Mesenchymal stem cell (in vitro differentiated cells and primary cell): ENCODE data around the gene UGT1A9.

Experiments used
- DNase-seq: peaks from one replicate; pipeline ENCODE4 v3.0.0-alpha.2; 2013
- H2AFZ ChIP-seq: one replicate; pipeline ENCODE4 v1.6.1; 2013; ENCODE audit warnings: low read depth, mild to moderate bottlenecking, control low read depth, inconsistent platforms, low read length, moderate library complexity
- H2AK5ac ChIP-seq: 2 replicates; pipeline ENCODE4 v1.6.1; 2013; ENCODE audit warnings: low read length, moderate library complexity, mild to moderate bottlenecking, inconsistent platforms; ENCODE audit not compliant: severe bottlenecking
- H2BK120ac ChIP-seq: one replicate; pipeline ENCODE4 v1.6.1; 2013; ENCODE audit warnings: low read depth, mild to moderate bottlenecking, inconsistent platforms, low read length, moderate library complexity
- H2BK12ac ChIP-seq, 2 experiments: one replicate each; pipeline ENCODE4 v1.6.1; 2013; ENCODE audit warnings: inconsistent platforms in 2 of 2, low read length in 2 of 2, mild to moderate bottlenecking in 2 of 2, moderate library complexity in 2 of 2, control low read depth in 1 of 2
- H2BK15ac ChIP-seq: one replicate; pipeline ENCODE4 v1.6.1; 2013; ENCODE audit warnings: mild to moderate bottlenecking, low read depth, inconsistent platforms; ENCODE audit not compliant: poor library complexity, severe bottlenecking
- H2BK5ac ChIP-seq: 2 replicates; pipeline ENCODE4 v1.6.1; 2013; ENCODE audit warnings: low read depth, mild to moderate bottlenecking, low read length, control low read depth, inconsistent platforms; ENCODE audit not compliant: poor library complexity, severe bottlenecking
- H3K14ac ChIP-seq, 2 experiments: one replicate each; pipeline ENCODE4 v1.6.1; 2013; ENCODE audit warnings: inconsistent platforms in 2 of 2, low read length in 2 of 2, control low read depth in 1 of 2, mild to moderate bottlenecking in 1 of 2, moderate library complexity in 1 of 2
- H3K18ac ChIP-seq, 2 experiments: one replicate each; pipeline ENCODE4 v1.6.1; 2013; ENCODE audit warnings: inconsistent platforms in 2 of 2, low read length in 2 of 2, control low read depth in 1 of 2, low read depth in 1 of 2, mild to moderate bottlenecking in 1 of 2
- H3K23ac ChIP-seq, 2 experiments: one replicate each; pipeline ENCODE4 v1.6.1; 2013; ENCODE audit warnings: inconsistent platforms in 2 of 2, low read length in 2 of 2, mild to moderate bottlenecking in 2 of 2, moderate library complexity in 2 of 2, control low read depth in 1 of 2
- H3K27ac ChIP-seq: 2 replicates; pipeline ENCODE4 v1.5.1; 2013; ENCODE audit warnings: mild to moderate bottlenecking, moderate library complexity, low read length, control low read depth, inconsistent platforms; ENCODE audit not compliant: poor library complexity, severe bottlenecking
- H3K27me3 ChIP-seq, 2 experiments: 2 replicates each; pipeline versions ENCODE4 v1.6.1 to v1.7.0; 2013; ENCODE audit warnings: low read length in 2 of 2, mild to moderate bottlenecking in 2 of 2, moderate library complexity in 2 of 2, control low read depth in 1 of 2, inconsistent platforms in 1 of 2; ENCODE audit not compliant: control insufficient read depth in 1 of 2, insufficient read depth in 1 of 2
- H3K36me3 ChIP-seq, 2 experiments: 2 replicates each; pipeline versions ENCODE4 v1.6.1 to v1.7.0; 2013; ENCODE audit warnings: low read length in 2 of 2, control low read depth in 1 of 2, inconsistent platforms in 1 of 2, low read depth in 1 of 2, mild to moderate bottlenecking in 1 of 2; ENCODE audit not compliant: insufficient read depth in 2 of 2, control insufficient read depth in 1 of 2
- H3K4ac ChIP-seq, 2 experiments: one replicate each; pipeline ENCODE4 v1.6.1; 2013; ENCODE audit warnings: inconsistent platforms in 2 of 2, low read length in 2 of 2, mild to moderate bottlenecking in 2 of 2, moderate library complexity in 2 of 2, control low read depth in 1 of 2, low read depth in 1 of 2
- H3K4me1 ChIP-seq: 2 replicates; pipeline ENCODE4 v1.6.1; 2013; ENCODE audit warnings: low read depth, low read length, control low read depth; ENCODE audit not compliant: control insufficient read depth, insufficient read depth
- H3K4me2 ChIP-seq: 2 replicates; pipeline ENCODE4 v1.6.1; 2013; ENCODE audit warnings: low read length, mild to moderate bottlenecking, inconsistent platforms; ENCODE audit not compliant: poor library complexity, severe bottlenecking
- H3K4me3 ChIP-seq, 2 experiments: 2 replicates each; pipeline versions ENCODE4 v1.5.1 to v1.7.0; 2013; ENCODE audit warnings: low read length in 2 of 2, mild to moderate bottlenecking in 2 of 2, control low read depth in 1 of 2, low read depth in 1 of 2; ENCODE audit not compliant: insufficient read depth in 1 of 2
- H3K79me1 ChIP-seq: replicated peaks from 2 replicates; pipeline ENCODE4 v1.6.1; 2013; ENCODE audit warnings: mild to moderate bottlenecking, control low read depth, low read length, inconsistent platforms; ENCODE audit not compliant: poor library complexity, severe bottlenecking
- H3K9ac ChIP-seq: 2 replicates; pipeline ENCODE4 v1.7.0; 2013; ENCODE audit warnings: mild to moderate bottlenecking, low read length, moderate library complexity
- H3K9me3 ChIP-seq: 2 replicates; pipeline ENCODE4 v1.7.0; 2013; ENCODE audit warnings: mild to moderate bottlenecking, low read length; ENCODE audit not compliant: control insufficient read depth
- H4K8ac ChIP-seq: one replicate; pipeline ENCODE4 v1.6.1; 2013; ENCODE audit warnings: inconsistent platforms, mild to moderate bottlenecking, low read length, moderate library complexity
- H4K91ac ChIP-seq: one replicate; pipeline ENCODE4 v1.6.1; 2013; ENCODE audit warnings: mild to moderate bottlenecking, low read length, inconsistent platforms
- WGBS: methylation state at CpG from one replicate; pipeline ENCODE4 v1.1.7; 2013; ENCODE audit warnings: mixed read lengths; 5-methylcytosine and 5-hydroxymethylcytosine counted together

The UGT1A9 gene

DNA sequence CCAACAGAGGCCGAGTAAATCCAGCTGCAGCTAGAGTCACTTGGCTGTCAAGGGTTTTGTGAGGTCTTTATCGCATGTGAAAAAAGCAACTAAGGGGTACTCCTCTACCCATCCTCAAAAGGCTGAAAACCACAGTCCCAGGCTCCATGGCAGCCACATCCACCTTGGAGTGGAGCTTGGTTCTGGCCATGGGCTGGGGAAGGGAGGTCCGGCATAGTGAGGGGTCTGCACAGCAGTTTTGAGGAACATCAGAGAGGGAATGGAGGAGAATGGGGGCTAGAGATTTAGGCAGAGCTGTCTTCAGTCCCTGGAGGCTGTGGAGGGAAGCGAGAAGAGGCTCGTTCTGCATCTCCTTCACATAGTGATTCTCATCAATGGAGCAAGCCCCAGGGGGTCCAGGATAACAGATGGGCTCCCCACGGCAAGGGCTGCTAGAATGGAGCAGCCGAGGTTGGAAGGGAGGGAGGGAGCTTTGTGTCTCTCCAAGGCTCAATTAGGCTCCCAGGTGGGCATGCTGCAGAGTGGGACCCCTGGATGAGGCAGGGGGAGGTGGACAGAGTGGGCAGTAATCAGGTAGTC, 127.5 kb downstream of the UGT1A9 start:
- H3K4me2 ChIP-seq = no peak overlapping the region
- no peak overlapping the region for H3K18ac ChIP-seq
- peaks cover 17 to 41% of the 10 kb centered on the region in 2 experiments for H3K27me3 ChIP-seq
- H2AK5ac ChIP-seq = no peak overlapping the region
- no peak overlapping the region for H3K4ac ChIP-seq
- peaks cover 1% of the 10 kb centered on the region for H3K4me1 ChIP-seq
- DNase-seq = no peak
- H3K23ac ChIP-seq = no peak overlapping the region
- H3K14ac ChIP-seq = no peak overlapping the region
- H2BK12ac ChIP-seq = no peak overlapping the region
- H3K36me3 ChIP-seq = no peaks in the 10 kb centered on the region
- H3K9ac ChIP-seq = no peak overlapping the region
- no peak overlapping the region for H4K91ac ChIP-seq
- H4K8ac ChIP-seq = no peak overlapping the region
- 65% methylated on average over 6 of the region's 7 CpGs for WGBS
- H3K27ac ChIP-seq = no peak overlapping the region
- no peak overlapping the region for H2BK120ac ChIP-seq
- H2BK15ac ChIP-seq = no peak overlapping the region
- no peaks in the 10 kb centered on the region for H3K9me3 ChIP-seq
- H3K4me3 ChIP-seq = no peak overlapping the region
- H3K79me1 ChIP-seq = no peaks in the 10 kb centered on the region
- H2BK5ac ChIP-seq = no peak overlapping the region
- H2AFZ ChIP-seq = no peak overlapping the region

DNA sequence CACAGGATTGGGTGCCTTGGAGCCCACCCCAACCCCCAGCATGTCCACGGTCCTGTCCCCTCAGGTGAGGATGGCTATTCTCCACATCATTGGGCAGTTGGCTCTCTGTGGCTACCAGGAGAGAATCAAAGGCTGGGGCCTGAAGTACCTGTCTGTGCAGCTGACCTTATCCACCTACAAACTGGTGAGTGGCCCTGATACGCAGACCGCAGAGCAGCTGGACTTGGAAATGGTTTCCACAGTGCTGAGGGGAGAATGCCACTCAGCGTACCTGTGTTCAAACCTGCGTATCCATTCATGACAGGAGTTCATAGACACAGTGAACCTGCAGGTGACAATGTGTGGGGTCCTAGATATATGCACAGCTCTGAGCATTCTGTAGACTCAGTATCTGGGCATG, 128.0 kb downstream of the UGT1A9 start:
- no peak overlapping the region for H3K4me3 ChIP-seq
- peaks cover 22 to 47% of the 10 kb centered on the region in 2 experiments for H3K27me3 ChIP-seq
- H3K4me1 ChIP-seq = peaks cover 1% of the 10 kb centered on the region
- no peak overlapping the region for H2BK120ac ChIP-seq
- no peaks in the 10 kb centered on the region for H3K79me1 ChIP-seq
- H3K18ac ChIP-seq = no peak overlapping the region
- no peak overlapping the region for H3K9ac ChIP-seq
- no peak overlapping the region for H2AK5ac ChIP-seq
- no peak for DNase-seq
- H3K4me2 ChIP-seq = no peak overlapping the region
- no peaks in the 10 kb centered on the region for H3K36me3 ChIP-seq
- no peak overlapping the region for H3K23ac ChIP-seq
- H2BK15ac ChIP-seq = no peak overlapping the region
- no peak overlapping the region for H4K8ac ChIP-seq
- H4K91ac ChIP-seq = no peak overlapping the region
- H2AFZ ChIP-seq = no peak overlapping the region
- H2BK5ac ChIP-seq = no peak overlapping the region
- H2BK12ac ChIP-seq = no peak overlapping the region
- no peak overlapping the region for H3K27ac ChIP-seq
- no peak overlapping the region for H3K4ac ChIP-seq
- no peak overlapping the region for H3K14ac ChIP-seq
- 45% methylated on average over 5 of the region's 5 CpGs for whole genome bisulfite sequencing
- H3K9me3 ChIP-seq = no peaks in the 10 kb centered on the region

- 75% methylated on average over 7 of the region's 7 CpGs for WGBS
- Histone ChIP-seq H2AFZ (no peak overlapping the region), H3K79me1 (no peaks in the 10 kb centered on the region), H3K36me3 (no peaks in the 10 kb centered on the region), H2BK12ac (no peak overlapping the region), H3K27ac (no peak overlapping the region), H3K4me1 (peaks cover 1% of the 10 kb centered on the region), H3K4me2 (no peak overlapping the region), H2BK15ac (no peak overlapping the region), H2AK5ac (no peak overlapping the region), H3K23ac (no peak overlapping the region), H3K4me3 (no peak overlapping the region), H3K27me3 (peaks cover 27 to 50% of the 10 kb centered on the region in 2 experiments), H3K4ac (no peak overlapping the region), H3K18ac (no peak overlapping the region), H3K14ac (no peak overlapping the region), H3K9ac (no peak overlapping the region), H4K91ac (no peak overlapping the region), H3K9me3 (no peaks in the 10 kb centered on the region), H4K8ac (no peak overlapping the region), H2BK120ac (no peak overlapping the region), H2BK5ac (no peak overlapping the region)
- no peak for DNase-seq
Observed at GRCh38 chr2:233800208-233800607, 128.5 kb downstream of the UGT1A9 start.

DNA sequence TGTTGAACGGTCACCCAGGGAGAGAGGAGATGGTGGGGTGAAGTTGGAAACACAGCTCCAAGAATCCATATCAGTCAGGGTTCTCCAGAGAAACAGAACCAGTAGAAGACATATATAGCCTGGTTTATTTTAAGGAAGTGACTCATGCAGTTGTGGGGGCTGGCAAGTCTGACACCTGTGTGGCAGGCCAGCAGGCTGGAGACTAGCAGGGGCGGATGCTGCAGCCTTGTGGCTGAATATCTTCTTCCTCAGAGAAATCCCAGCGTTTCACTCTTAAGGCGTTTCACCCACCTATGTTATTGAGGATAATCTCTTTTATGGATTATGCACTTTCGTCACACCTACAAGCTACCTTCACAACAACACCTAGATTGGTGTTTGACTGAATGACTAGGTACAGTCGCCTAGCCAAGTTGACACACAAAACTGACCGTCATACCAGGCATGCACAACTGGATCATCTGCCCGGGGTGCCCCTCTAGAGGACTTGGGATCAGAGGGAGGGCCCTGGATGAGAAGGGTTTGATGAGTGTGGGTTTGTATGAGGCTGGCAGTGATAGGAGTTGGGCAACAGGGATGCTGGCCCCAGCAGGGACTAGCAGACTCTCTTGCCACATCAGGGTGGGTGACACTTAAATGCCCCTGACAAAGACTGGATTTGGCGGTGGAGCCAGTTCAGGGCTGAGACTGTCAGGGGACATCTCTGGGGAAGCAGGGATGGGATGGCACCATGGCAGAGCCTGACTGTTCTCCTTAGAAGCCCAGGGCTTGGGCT, 129.8 kb downstream of the UGT1A9 start:
- Histone ChIP-seq H3K23ac (no peak overlapping the region), H4K8ac (no peak overlapping the region), H2BK15ac (no peak overlapping the region), H3K4me2 (no peak overlapping the region), H2BK12ac (no peak overlapping the region), H3K4ac (no peak overlapping the region), H3K14ac (no peak overlapping the region), H2AFZ (no peak overlapping the region), H3K79me1 (no peaks in the 10 kb centered on the region), H3K36me3 (no peaks in the 10 kb centered on the region), H2AK5ac (no peak overlapping the region), H3K27me3 (peaks cover 33 to 50% of the 10 kb centered on the region in 2 experiments), H3K18ac (no peak overlapping the region), H3K27ac (no peak overlapping the region), H2BK120ac (no peak overlapping the region), H4K91ac (no peak overlapping the region), H3K9me3 (no peaks in the 10 kb centered on the region), H3K4me3 (no peak overlapping the region), H3K4me1 (no peaks in the 10 kb centered on the region), H2BK5ac (no peak overlapping the region), H3K9ac (no peak overlapping the region)
- WGBS = 80% methylated on average over 8 of the region's 9 CpGs
- DNase-seq = no peak
